ENCODE measurements around the gene ELOVL1. TPM values are rescaled to one million over a fixed set of nuclear protein-coding genes. Genes with fewer than 3 reads are reported as not detected.

Gene ELOVL1
- total RNA-seq, 2 donors from 2014 or later: 165 to 176 TPM

- H3K27me3 ChIP-seq: no peaks in the 10 kb centered on the region
- no peaks in the 10 kb centered on the region for H3K4me1 ChIP-seq
- TF ChIP-seq CTCF (IDR thresholded peaks at IDR 0.05): no peak
- intact Hi-C loops (cut with DNase I): no loop called here
- no peaks in the 10 kb centered on the region for H3K36me3 ChIP-seq
- H3K4me3 ChIP-seq: peak overlapping the region; percentile 43
- H3K9me3 ChIP-seq: no peaks in the 10 kb centered on the region
- no peak for DNase-seq
- H3K27ac ChIP-seq: peak overlapping the region; percentile 94
- peak overlapping the region; percentile 73 to 84 for H3K9ac ChIP-seq (ENCODE audit: low read depth in 2 of 2, low read length in 2 of 2)
Measured at GRCh38 chr1:43348343-43348808, 19.4 kb downstream of the ELOVL1 start.

- no peak for TF ChIP-seq CTCF (IDR thresholded peaks at IDR 0.05)
Measured at GRCh38 chr1:43346636-43347035, 21.2 kb downstream of the ELOVL1 start.

GRCh38 chr1:43345120-43345519 is 22.7 kb downstream of the ELOVL1 start:
- H3K9ac ChIP-seq (ENCODE audit: low read depth in 2 of 2, low read length in 2 of 2): no peak overlapping the region
- DNase-seq: peak; percentile 42
- H3K27me3 ChIP-seq: no peaks in the 10 kb centered on the region
- no peaks in the 10 kb centered on the region for H3K9me3 ChIP-seq
- TF ChIP-seq CTCF (IDR thresholded peaks at IDR 0.05): no peak
- no peaks in the 10 kb centered on the region for H3K36me3 ChIP-seq
- no peak overlapping the region for H3K4me3 ChIP-seq
- no peaks in the 10 kb centered on the region for H3K4me1 ChIP-seq
- intact Hi-C loops (cut with DNase I): no loop called here
- H3K27ac ChIP-seq: no peak overlapping the region

More at GRCh38 chr1:43346636-43347035, 21.2 kb downstream of the ELOVL1 start:
- no peak overlapping the region for H3K4me3 ChIP-seq
- no peaks in the 10 kb centered on the region for H3K36me3 ChIP-seq
- H3K4me1 ChIP-seq: no peaks in the 10 kb centered on the region
- no peak for DNase-seq
- no peak overlapping the region for H3K27ac ChIP-seq
- H3K27me3 ChIP-seq: no peaks in the 10 kb centered on the region
- H3K9me3 ChIP-seq: no peaks in the 10 kb centered on the region
- no peak overlapping the region for H3K9ac ChIP-seq (ENCODE audit: low read depth in 2 of 2, low read length in 2 of 2)
- intact Hi-C loops (cut with DNase I): no loop called here

GRCh38 chr1:43344267-43344850 is 23.5 kb downstream of the ELOVL1 start:
- Histone ChIP-seq H3K4me1 (no peaks in the 10 kb centered on the region), H3K9me3 (no peaks in the 10 kb centered on the region), H3K27ac (no peak overlapping the region), H3K27me3 (no peaks in the 10 kb centered on the region), H3K9ac (ENCODE audit: low read depth in 2 of 2, low read length in 2 of 2) (no peak overlapping the region), H3K36me3 (no peaks in the 10 kb centered on the region), H3K4me3 (no peak overlapping the region)
- no peak for TF ChIP-seq CTCF (IDR thresholded peaks at IDR 0.05)
- no peak for DNase-seq
- intact Hi-C loops (cut with DNase I): no loop called here

GRCh38 chr1:43340559-43340958 is 27.3 kb downstream of the ELOVL1 start:
- intact Hi-C loops (cut with DNase I): no loop called here
- H3K27me3 ChIP-seq: no peaks in the 10 kb centered on the region
- no peaks in the 10 kb centered on the region for H3K4me1 ChIP-seq
- H3K27ac ChIP-seq: no peak overlapping the region
- H3K9ac ChIP-seq (ENCODE audit: low read depth in 2 of 2, low read length in 2 of 2): no peak overlapping the region
- DNase-seq: no peak
- no peaks in the 10 kb centered on the region for H3K9me3 ChIP-seq
- TF ChIP-seq CTCF (IDR thresholded peaks at IDR 0.05): no peak
- no peaks in the 10 kb centered on the region for H3K36me3 ChIP-seq
- no peak overlapping the region for H3K4me3 ChIP-seq
